ENCODE data around the gene RPS4Y2. TPM values are rescaled to one million over a fixed set of nuclear protein-coding genes. Genes with fewer than 3 reads are reported as not detected.

RPS4Y2 gene
- total and polyA plus RNA-seq, 9 donors = not detected

Other genes starting within 250 kb of the RPS4Y2 start
- not detected for gene EIF1AY, start 180.3 kb upstream of the RPS4Y2 start, total RNA-seq
- not detected for gene EIF1AY, start 180.3 kb upstream of the RPS4Y2 start, polyA plus RNA-seq

All from ovary (tissue), 9 donors.